ENCODE measurements around the gene RASSF1. TPM values are rescaled to one million over a fixed set of nuclear protein-coding genes. Genes with fewer than 3 reads are reported as not detected.

The RASSF1 gene
- total and polyA plus RNA-seq, 2 of the 4 experiments (the other 2 are of a cell fraction) = 17.4 to 53.4 TPM

DNA sequence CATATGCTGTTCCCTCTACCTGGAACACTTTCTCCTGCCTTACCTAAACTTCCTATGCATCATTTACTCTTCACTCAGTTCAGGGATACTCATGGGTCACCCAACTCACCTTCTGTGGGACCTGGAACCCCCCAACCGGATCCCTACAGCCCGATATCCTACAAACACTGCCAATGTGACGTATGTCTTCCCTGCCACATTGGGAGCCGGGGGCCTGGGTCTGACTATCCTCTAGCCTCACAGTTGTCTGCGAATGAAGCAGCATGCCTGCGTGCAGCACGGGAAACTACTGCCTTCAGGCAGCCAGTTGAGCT is 9.5 kb upstream of the RASSF1 start:
- H2BK120ac ChIP-seq (ENCODE audit: low read depth, low read length) = no peak overlapping the region
- peak overlapping the region; percentile 57; the same call in 1 of the 2 replicates for H3K23ac ChIP-seq (ENCODE audit: low read depth, low read length)
- H2AFZ ChIP-seq (replicated peaks; ENCODE audit: low read length, poor library complexity) = peak overlapping the region; percentile 93
- H3K4me2 ChIP-seq (ENCODE audit: low read depth, low read length) = peak overlapping the region; percentile 88
- POLR2A ChIA-PET (ENCODE audit: unreplicated experiment) = interaction anchor here (0.8 kb wide), 1 partner anchor 10 kb away, joined by 4 read pairs; the partner anchor contains the start of gene RASSF1
- H2AK5ac ChIP-seq (ENCODE audit: low read depth, low read length) = peak overlapping the region; percentile 39
- ATAC-seq (ENCODE audit: low read depth) = no peak; the same call in 1 of the 2 replicates
- H2BK5ac ChIP-seq (ENCODE audit: low read depth, low read length, poor library complexity, severe bottlenecking) = peak overlapping the region; percentile 44
- H3K9ac ChIP-seq (ENCODE audit: low read depth, low read length) = peak overlapping the region; percentile 77
- peak overlapping the region; percentile 49 for H3K27ac ChIP-seq (ENCODE audit: insufficient read depth, low read length)
- peaks cover 30% of the 10 kb centered on the region for H3K36me3 ChIP-seq (ENCODE audit: control insufficient read depth, insufficient read depth, low read length)
- CTCF ChIA-PET = interaction anchor here (1.2 kb wide), 1 partner anchor 192 kb away, joined by 5 read pairs; no protein-coding TSS in a partner anchor
- H4K8ac ChIP-seq (ENCODE audit: low read depth in 2 of 2, low read length in 2 of 2) = peak overlapping the region; percentile 72 to 88; a peak in 3 of 4 replicates
- H3K4ac ChIP-seq (ENCODE audit: low read depth, low read length) = peak overlapping the region; percentile 46
- H3K27me3 ChIP-seq (ENCODE audit: control insufficient read depth, insufficient read depth, low read length) = no peaks in the 10 kb centered on the region
- peaks cover 17% of the 10 kb centered on the region for H4K20me1 ChIP-seq (ENCODE audit: insufficient read depth, low read length)
- intact Hi-C loops (cut with micrococcal nuclease) (no loop called here), dilution Hi-C loops (cut with HindIII; ENCODE audit: low sequenced_read_pairs, unreplicated experiment) (no loop called here), in situ Hi-C loops (cut with MboI; ENCODE audit: low sequenced_read_pairs) (no loop called here)
- peaks cover 23 to 42% of the 10 kb centered on the region in 2 experiments for H3K79me1 ChIP-seq (ENCODE audit: low read depth in 1 of 2, low read length in 2 of 2)
- TF ChIP-seq BHLHE40 (IDR thresholded peaks at IDR 0.05; ENCODE audit: low read depth, low read length) (no peak), SMC3 (IDR thresholded peaks at IDR 0.05; ENCODE audit: low read depth, low read length) (no peak), POLR2A (IDR thresholded peaks at IDR 0.05; ENCODE audit: low read depth, low read length) (no peak)
- no peak for DNase-seq
- H3K56ac ChIP-seq (ENCODE audit: extremely low read depth, insufficient read depth, low read length) = peak overlapping the region; percentile 41; the same call in 1 of the 2 replicates
- H3K4me3 ChIP-seq (ENCODE audit: insufficient read depth, low read depth, low read length) = peak overlapping the region; percentile 73
- peak overlapping the region; percentile 26 for H4K91ac ChIP-seq (ENCODE audit: insufficient read depth, low read depth, low read length)
- no peak overlapping the region for H2BK15ac ChIP-seq (ENCODE audit: low read depth, low read length)
- peaks cover 11% of the 10 kb centered on the region for H3K4me1 ChIP-seq (ENCODE audit: control insufficient read depth, insufficient read depth, low read length)
- peak overlapping the region; percentile 90 for H2AK9ac ChIP-seq (replicated peaks; ENCODE audit: low read depth, low read length, poor library complexity)
- H4K5ac ChIP-seq (ENCODE audit: low read depth, low read length) = peak overlapping the region; percentile 52
- BruUV-seq (replicated peaks) = no TSS peak
- no peaks in the 10 kb centered on the region for H3K9me3 ChIP-seq (ENCODE audit: control insufficient read depth, insufficient read depth, low read length)
- WGBS, 2 experiments (ENCODE audit: extremely low coverage in 2 of 2, insufficient read length in 1 of 2) = 6% methylated on average over 7 of the region's 7 CpGs; no CpG with 5 or more reads in 1 of the 2 experiments
- H3K18ac ChIP-seq (ENCODE audit: low read depth, low read length) = no peak overlapping the region
- H2BK20ac ChIP-seq (ENCODE audit: low read depth, low read length) = no peak overlapping the region
- peaks cover 4% of the 10 kb centered on the region; the same call in 1 of the 2 replicates for H3K9me1 ChIP-seq (ENCODE audit: insufficient read depth, low read length)
- H3K14ac ChIP-seq (replicated peaks; ENCODE audit: low read depth, low read length) = peak overlapping the region; percentile 62

Data from IMR-90 (cell line).